Globus pallidus (tissue), 1 donor: ENCODE results near the gene PRSS22.

Experiments
- DNase-seq: peaks from one replicate; pipeline ENCODE4 v3.0.0-alpha.2; 2015; ENCODE audit warnings: low spot score

PRSS22 gene

DNA sequence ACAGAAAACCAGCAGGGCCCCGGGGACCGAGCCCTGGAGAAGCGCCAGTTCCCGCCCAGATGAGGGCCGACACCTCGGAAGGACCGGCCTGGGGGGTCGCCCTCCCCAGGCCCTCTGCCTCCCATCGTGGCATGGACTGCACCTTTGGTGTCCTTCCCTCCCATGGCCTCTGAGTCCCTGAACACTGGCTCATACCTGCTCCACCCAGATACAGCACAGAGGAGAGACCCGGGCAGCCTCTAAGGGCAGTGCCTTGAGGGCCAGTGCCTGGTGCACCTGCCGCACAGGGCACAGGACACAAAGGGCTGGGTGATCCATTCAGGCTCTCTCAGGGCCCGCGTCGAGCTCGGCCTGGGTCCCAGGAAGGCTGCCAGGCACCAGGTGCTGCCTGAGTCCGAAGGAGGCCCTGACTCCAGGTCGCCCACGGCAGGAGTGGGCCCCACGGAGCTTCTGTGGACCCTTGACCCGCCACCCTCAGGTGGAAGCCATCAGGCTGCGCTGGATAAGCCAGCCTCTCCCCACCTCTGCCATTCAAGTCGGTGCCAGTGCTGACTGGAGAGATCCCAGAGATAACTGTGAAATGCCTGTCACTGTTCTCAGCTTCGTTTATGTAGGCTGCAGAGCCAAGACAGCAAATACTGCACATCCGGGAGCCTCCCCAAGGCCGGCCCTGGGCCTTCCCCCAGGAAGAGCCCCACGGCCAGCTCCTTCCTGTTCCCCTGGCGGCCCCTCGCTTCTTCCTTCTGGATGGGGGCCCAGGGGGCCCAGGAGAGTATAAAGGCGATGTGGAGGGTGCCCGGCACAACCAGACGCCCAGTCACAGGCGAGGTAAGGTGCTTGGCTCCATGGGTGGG lies 28.2 kb downstream of the PRSS22 start, which contains the start of gene ZG16B:
Gene ZG16B (plus strand): TSS at position 803 of the 854 bp plus-strand sequence. CDS start 139 bp downstream, outside the sequence.
- no peak for DNase-seq

- DNase-seq, result no peak
These were observed 29.0 kb downstream of the PRSS22 start for GRCh38 chr16:2828876-2829430.

DNA sequence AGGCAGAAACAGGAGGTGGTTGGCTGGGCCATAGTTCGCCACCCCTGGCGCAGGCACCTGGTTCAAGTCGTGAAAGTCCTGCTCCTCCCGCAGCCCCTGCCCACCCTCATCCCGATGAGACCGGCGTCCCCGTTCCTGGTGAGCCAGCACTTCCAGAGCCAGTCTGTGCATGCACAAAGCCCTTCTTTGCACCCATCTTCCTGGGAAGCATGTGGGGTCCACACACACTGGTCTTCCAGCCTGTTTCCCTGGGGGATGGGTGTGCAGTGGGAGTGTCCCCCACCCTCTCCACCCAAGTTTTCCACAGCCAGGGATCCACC lies 29.5 kb downstream of the PRSS22 start:
- DNase-seq, result no peak

- DNase-seq, result no peak
These were observed 30.0 kb downstream of the PRSS22 start for GRCh38 chr16:2827831-2828520.

GRCh38 chr16:2827374-2827791 lies 30.6 kb downstream of the PRSS22 start:
- DNase-seq, result no peak

DNA sequence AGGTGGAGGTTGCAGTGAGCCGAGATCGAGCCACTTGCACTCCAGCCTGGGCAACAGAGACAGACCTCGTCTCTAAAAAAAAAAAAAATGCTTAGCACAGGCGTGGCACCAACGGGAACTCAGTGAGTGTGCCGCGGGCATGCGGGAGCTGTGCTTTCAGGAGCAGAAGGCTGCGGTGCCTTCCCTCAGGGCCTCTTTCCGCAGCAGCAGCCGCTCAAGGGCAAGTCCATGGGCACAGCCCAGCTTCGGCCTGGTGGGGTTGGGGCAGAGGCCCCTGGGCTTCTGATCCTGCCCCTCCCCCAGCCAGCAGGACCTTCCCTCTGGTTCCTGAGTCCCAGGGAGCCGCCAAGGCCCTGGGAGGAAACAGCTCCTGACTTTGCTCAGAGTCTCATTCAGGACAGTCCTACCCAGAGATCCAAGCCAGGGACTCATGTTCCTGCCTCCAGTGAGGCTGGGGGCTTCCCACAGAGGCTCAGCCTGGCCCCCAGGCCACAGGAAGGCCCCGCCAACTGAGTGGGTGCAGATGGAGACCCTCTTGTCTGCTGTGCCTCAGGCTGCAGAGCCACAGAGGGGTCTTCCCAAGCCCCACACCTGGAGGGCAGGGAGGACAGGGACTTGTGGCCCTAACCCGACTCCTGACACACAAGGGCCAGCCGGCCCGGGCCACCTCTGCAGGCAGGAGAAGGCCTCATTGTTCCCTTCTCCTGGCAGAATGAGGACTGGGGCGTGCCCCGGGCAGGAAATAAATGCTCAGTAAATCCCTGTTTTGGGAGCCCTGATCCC lies 31.2 kb downstream of the PRSS22 start:
- DNase-seq, result no peak

DNA sequence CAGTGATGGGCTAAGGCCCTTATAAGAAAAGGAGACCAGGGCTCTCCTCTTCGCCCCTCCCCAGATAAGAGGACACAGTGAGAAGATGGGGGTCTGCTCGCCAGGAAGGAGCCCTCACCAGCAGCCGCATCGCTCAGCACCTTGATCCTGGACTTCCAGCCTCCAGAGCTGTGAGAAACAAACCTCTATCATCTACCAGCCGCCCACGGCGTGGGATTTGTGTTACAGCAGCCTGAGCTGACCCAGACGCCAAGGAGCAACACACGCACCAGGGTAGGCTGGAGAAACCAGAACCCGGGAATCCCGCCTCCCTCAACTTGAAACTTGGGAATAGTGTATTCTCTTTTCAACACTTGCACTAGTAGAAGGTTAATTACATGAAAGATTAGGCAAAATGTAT lies 32.1 kb downstream of the PRSS22 start:
- no peak for DNase-seq

DNA sequence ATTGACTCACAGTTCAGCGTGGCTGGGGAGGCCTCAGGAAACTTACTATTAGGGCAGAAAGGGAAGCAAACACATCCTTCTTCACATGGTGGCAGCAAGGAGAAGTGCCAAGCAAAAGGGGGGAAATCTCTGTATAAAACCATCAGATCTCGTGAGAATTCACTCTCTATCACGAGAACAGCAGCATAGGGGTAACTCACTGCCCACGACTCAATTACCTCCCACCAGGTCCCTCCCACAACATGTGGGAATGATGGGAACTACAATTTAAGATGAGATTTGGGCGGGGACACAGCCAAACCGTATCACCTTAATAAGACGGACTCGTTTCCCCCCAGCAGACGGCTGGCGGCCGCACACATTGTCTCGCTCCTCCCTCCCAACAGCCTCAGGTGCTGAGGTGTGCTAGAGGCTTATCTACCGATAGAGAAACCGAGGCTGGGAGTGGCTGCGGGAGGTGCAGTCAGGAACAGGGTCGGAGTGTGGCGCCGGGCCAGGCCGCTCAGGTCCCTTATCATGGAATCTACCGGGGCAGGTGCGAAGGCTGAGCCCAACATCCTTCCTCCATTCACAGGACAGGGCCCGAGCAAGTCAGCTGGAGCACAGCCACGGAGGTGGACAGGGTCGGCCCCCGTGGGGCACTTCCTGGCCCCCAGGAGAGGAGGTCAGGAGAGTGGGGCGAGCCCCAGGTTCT lies 32.8 kb downstream of the PRSS22 start:
- no peak for DNase-seq

DNA sequence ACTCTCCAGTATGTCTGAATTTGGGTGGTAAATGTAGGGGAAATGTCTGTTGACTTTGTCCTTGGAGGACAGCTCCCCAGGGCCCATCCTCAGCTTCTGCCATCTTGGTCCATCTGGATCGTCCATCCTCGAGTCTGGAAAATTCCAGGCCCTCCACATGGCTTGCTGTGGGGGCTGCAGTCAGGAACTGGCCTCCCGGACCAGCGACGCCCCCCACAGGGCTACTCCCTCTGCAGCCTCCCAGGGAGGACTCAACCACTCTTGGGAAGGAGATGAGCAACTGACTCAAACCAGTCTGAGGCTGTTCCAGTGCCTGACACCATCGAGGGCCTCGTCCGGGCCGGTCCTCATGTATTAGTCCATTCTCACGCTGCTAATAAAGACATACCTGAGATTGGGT lies 33.3 kb downstream of the PRSS22 start:
- no peak for DNase-seq

GRCh38 chr16:2822496-2822895 lies 35.5 kb downstream of the PRSS22 start:
- DNase-seq, result no peak

- no peak for DNase-seq
These were observed 35.8 kb downstream of the PRSS22 start for GRCh38 chr16:2822158-2822495.

DNA sequence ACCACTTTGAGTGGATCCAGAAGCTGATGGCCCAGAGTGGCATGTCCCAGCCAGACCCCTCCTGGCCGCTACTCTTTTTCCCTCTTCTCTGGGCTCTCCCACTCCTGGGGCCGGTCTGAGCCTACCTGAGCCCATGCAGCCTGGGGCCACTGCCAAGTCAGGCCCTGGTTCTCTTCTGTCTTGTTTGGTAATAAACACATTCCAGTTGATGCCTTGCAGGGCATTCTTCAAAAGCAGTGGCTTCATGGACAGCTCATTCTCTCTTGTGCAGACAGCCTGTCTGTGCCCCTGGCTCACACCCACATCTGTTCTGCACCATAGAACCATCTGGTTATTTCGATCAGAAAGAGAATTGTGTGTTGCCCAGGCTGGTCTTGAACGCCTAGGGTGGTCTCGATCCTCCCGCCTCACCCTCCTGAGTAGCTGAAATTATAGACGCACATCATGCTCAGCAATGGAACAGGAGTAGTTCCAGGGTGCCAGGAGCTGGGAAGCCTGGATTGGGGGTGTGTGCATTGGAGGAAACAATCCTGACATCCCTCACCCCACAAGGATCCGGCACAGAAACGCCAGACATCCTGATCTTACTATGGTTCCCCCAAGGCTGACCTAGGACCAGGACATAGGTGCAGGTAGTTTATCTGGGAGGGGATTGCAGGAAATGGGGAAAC lies 36.3 kb downstream of the PRSS22 start:
- no peak for DNase-seq

- no peak for DNase-seq
These were observed 37.0 kb downstream of the PRSS22 start for GRCh38 chr16:2820836-2821486.

- no peak for DNase-seq
These were observed 37.8 kb downstream of the PRSS22 start for GRCh38 chr16:2819939-2820835.

- DNase-seq, result no peak
These were observed 38.6 kb downstream of the PRSS22 start for GRCh38 chr16:2819179-2819938.

DNA sequence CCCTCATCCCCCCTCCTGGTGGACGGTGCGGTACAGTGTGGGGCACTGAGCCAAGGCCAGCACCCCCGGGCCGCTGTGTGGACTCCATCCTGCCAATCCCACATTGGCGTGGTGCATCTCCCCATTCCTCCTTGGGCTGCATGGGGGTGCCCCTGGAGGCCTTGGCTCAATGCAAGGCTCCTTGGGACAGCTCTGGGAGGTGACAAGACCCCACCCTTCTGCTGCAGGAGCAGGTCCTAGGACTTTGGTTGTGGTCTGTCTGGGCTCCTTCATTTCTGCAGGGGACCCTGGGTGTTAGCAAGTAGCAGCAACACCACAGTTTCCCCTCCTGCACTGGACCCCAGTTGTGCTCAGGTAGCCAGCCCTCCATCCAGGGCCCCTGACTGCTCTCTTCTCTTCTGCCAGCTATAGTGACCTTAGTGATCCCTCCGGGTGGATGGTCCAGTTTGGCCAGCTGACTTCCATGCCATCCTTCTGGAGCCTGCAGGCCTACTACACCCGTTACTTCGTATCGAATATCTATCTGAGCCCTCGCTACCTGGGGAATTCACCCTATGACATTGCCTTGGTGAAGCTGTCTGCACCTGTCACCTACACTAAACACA lies 39.6 kb downstream of the PRSS22 start:
- no peak for DNase-seq

DNA sequence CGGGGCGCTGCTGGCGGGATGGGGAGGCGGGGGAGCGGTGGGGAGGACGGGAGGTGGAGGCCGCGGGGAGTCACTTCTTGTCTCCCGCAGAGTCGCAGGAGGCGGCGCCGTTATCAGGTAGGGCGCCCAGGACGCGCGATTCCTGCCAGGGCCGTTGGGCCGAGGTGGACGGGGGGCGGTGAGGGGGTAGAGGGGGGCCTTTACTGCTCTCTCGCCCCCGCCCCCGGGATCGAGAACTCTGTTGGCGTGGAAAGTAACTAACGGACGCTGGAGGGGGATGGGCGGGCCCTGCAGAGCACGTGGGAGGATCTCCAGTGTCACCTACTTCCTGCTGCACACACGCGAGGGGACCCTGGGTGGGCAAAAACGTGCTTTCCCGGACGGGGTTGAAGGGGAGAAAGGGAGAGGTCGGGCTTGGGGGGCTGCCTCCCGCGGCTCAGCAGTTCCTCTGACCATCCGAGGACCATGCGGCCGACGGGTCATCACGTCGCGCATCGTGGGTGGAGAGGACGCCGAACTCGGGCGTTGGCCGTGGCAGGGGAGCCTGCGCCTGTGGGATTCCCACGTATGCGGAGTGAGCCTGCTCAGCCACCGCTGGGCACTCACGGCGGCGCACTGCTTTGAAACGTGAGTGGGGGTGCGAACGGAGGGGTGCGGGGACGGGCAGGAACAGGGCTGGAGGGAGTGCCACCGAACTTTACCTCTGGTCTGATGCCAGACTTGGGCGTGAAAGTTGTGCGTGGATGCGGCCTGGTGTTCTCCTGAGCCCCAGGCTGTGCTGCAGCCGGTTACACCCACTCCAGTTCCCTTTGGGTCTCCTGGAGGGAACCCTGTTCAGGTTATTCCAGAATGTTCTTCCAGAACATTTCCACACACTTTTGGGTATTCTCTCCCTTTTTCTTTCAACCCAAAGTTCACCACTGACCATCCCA lies 40.4 kb downstream of the PRSS22 start:
- DNase-seq, result no peak
